Activated CD8-positive, alpha-beta memory T cell treated with anti-CD3 and anti-CD28 coated beads, Interleukin-2, amount 10 ng/mL, durations not matched to agents 7 days and 5 days (primary cell): ENCODE measurements around the gene CLCA1. TPM values are rescaled to one million over a fixed set of nuclear protein-coding genes. Genes with fewer than 3 reads are reported as not detected.

Experiments
- ATAC-seq: fragments of 150-1000 bp; cut with Tn5 transposase; one replicate; pipeline ENCODE4 v1.10.0; 2021; ENCODE audit warnings: moderate library complexity
- CTCF ChIA-PET: fragments of 350-600 bp; sonication (Branson Sonifier 250); formaldehyde crosslinking; loops from one replicate; lab custom pipeline; 2021; ENCODE audit warnings: antibody characterized with exemption; lab: Charles Lee
- DNase-seq: peaks from one replicate; pipeline ENCODE4 v3.0.0-alpha.2; 2020
- H3K27ac Mint-ChIP-seq: one replicate; pipeline ENCODE4 v1.8.0; 2021; ENCODE audit warnings: mild to moderate bottlenecking, mixed read lengths
- H3K27me3 Mint-ChIP-seq: one replicate; pipeline ENCODE4 v1.8.0; 2021; ENCODE audit warnings: mixed read lengths
- H3K36me3 Mint-ChIP-seq: one replicate; pipeline ENCODE4 v1.8.0; 2021; ENCODE audit warnings: mild to moderate bottlenecking, mixed read lengths
- H3K4me1 Mint-ChIP-seq: one replicate; pipeline ENCODE4 v1.8.0; 2021; ENCODE audit warnings: mixed read lengths
- H3K4me3 Mint-ChIP-seq: one replicate; pipeline ENCODE4 v1.8.0; 2021; ENCODE audit warnings: mild to moderate bottlenecking, moderate library complexity, mixed read lengths
- H3K9me3 Mint-ChIP-seq: one replicate; pipeline ENCODE4 v1.8.0; 2022; ENCODE audit warnings: low read depth, mixed read lengths
- total RNA-seq, 2 experiments: library from RNA; stranded (reverse); gene quantifications; one replicate each; pipeline ENCODE4 v1.2.3, GENCODE V29; 2021

CLCA1 gene
- total RNA-seq, 2 experiments from 2014 or later, result not detected

DNA sequence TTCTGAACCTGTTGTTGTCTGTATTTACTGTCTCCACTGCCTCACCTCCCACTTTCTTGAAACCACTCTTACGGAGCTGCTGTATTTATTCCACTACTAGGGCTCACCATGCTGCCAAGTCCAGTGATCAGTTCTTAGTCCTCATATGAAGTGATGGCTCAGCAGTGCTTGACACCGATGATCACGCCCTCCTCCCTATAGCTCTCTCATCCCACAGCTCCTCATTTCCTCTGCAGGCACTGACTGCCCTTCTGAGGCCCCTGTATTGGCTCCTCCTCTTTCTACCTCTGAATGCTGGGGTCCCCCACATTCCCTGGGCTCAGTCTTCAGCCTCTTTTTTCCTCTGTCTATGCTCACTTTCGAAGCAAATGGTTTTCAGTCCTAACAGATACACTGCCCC lies 3.4 kb downstream of the CLCA1 start:
- CTCF ChIA-PET, result interaction anchor here (4.0 kb wide), 1 partner anchor 30 kb away, joined by 17 read pairs; no protein-coding TSS in a partner anchor
- Mint-ChIP-seq H3K4me3 (no peak overlapping the region), H3K36me3 (no peaks in the 10 kb centered on the region), H3K27ac (no peak overlapping the region), H3K4me1 (no peaks in the 10 kb centered on the region), H3K9me3 (no peaks in the 10 kb centered on the region), H3K27me3 (peaks cover 24% of the 10 kb centered on the region)
- no peak for DNase-seq
- no peak for ATAC-seq

GRCh38 chr1:86472767-86473166 lies 4.0 kb downstream of the CLCA1 start:
- Mint-ChIP-seq H3K4me1 (no peaks in the 10 kb centered on the region), H3K27me3 (peaks cover 23% of the 10 kb centered on the region), H3K9me3 (no peaks in the 10 kb centered on the region), H3K27ac (no peak overlapping the region), H3K4me3 (no peak overlapping the region), H3K36me3 (no peaks in the 10 kb centered on the region)
- DNase-seq (no peak), ATAC-seq (no peak)
- CTCF ChIA-PET, result interaction anchor here (1.2 to 4.0 kb wide), 9 partner anchors 11 to 51 kb away, joined by 3 to 19 read pairs (median 4); no protein-coding TSS in a partner anchor

GRCh38 chr1:86477256-86477655 lies 8.5 kb downstream of the CLCA1 start:
- H3K9me3 Mint-ChIP-seq, result no peaks in the 10 kb centered on the region
- DNase-seq (no peak), ATAC-seq (no peak)
- H3K27ac Mint-ChIP-seq, result no peak overlapping the region
- H3K4me3 Mint-ChIP-seq, result no peak overlapping the region
- CTCF ChIA-PET, result no interaction called here
- H3K36me3 Mint-ChIP-seq, result no peaks in the 10 kb centered on the region
- H3K4me1 Mint-ChIP-seq, result no peaks in the 10 kb centered on the region
- H3K27me3 Mint-ChIP-seq, result peaks cover 11% of the 10 kb centered on the region

DNA sequence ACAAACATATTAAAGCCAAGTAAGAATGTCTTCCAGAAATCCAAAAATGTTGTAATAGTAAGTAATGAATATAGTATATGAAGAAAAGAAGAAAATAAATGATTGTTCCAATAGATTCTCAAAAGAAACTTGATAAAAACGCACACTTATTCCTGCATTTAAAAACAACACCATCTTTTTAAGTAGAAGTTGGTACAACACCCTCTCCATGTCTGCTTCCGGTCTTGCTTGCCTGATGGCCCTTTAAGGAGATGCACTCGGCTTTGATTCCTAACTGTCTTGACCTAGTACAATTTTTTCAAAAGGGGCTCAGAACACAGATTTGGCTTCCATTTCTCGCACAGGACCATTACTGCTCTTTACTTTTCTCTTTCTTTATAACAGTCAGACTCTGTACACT lies 9.0 kb downstream of the CLCA1 start:
- no peak for DNase-seq
- no peaks in the 10 kb centered on the region for H3K36me3 Mint-ChIP-seq
- no peak for ATAC-seq

DNA sequence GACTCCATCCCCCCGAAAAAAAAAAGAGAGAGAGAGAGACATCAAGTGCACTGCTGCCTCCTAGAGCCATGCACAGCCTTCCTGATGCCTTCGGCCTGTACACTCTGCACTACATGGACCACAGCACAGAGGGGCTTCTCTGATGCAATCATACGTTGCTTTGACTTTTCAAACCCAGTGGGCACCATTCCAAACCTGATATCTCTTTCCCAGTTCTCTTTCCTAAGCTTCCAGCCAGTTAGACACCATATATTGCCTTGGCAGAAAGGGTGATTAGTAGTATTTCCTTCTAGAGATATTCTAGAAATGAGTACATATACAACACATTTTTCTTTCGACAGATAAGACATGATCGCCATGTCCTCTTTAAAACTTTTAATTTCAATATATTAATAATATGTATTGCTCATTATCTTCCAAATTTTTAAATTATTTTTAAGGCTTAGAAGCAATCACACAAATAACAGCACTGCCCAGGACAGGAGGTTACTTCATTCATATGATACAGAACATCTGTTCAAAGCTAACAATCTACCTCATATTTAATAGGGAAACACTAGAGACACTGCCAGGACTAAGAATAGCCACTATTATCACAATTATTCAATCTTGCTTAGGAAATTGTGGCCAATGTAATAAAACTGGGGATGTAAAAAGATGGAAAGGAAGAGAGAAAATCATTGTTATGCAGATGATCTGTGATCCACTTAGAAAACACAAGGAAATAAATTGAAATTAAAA lies 9.9 kb downstream of the CLCA1 start:
- H3K36me3 Mint-ChIP-seq, result no peaks in the 10 kb centered on the region
- ATAC-seq, result no peak
- peaks cover 7% of the 10 kb centered on the region for H3K27me3 Mint-ChIP-seq
- no peaks in the 10 kb centered on the region for H3K9me3 Mint-ChIP-seq
- no peak overlapping the region for H3K27ac Mint-ChIP-seq
- no peak overlapping the region for H3K4me3 Mint-ChIP-seq
- no peaks in the 10 kb centered on the region for H3K4me1 Mint-ChIP-seq
- no peak for DNase-seq
- CTCF ChIA-PET, result interaction anchor here (1.3 kb wide), 1 partner anchor 98 kb away, joined by 3 read pairs; no protein-coding TSS in a partner anchor

More for the DNA sequence above, 9.0 kb downstream of the CLCA1 start:
- peaks cover 9% of the 10 kb centered on the region for H3K27me3 Mint-ChIP-seq
- CTCF ChIA-PET, result no interaction called here
- H3K9me3 Mint-ChIP-seq, result no peaks in the 10 kb centered on the region
- no peak overlapping the region for H3K27ac Mint-ChIP-seq
- no peak overlapping the region for H3K4me3 Mint-ChIP-seq
- H3K4me1 Mint-ChIP-seq, result no peaks in the 10 kb centered on the region

DNA sequence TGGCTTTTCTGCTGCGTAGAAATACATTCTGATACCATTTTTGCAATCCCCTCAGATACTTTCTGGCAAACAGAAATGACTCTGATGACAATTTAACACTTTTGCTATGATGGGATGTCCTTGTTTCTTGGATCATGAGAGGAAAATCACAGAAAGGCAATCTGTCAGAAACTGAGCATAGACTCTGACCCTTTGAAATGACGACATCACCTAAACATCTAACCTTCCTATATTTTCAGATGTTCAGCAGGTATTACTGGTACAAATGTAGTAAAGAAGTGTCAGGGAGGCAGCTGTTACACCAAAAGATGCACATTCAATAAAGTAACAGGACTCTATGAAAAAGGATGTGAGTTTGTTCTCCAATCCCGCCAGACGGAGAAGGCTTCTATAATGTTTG lies 13.2 kb downstream of the CLCA1 start:
- H3K4me1 Mint-ChIP-seq, result no peaks in the 10 kb centered on the region
- no peak for ATAC-seq
- CTCF ChIA-PET, result interaction anchor here (1.1 kb wide), 1 partner anchor 18 kb away, joined by 6 read pairs; no protein-coding TSS in a partner anchor
- no peaks in the 10 kb centered on the region for H3K36me3 Mint-ChIP-seq
- no peaks in the 10 kb centered on the region for H3K9me3 Mint-ChIP-seq
- H3K27me3 Mint-ChIP-seq, result peaks cover 10% of the 10 kb centered on the region
- no peak overlapping the region for H3K4me3 Mint-ChIP-seq
- no peak overlapping the region for H3K27ac Mint-ChIP-seq
- no peak for DNase-seq

- CTCF ChIA-PET, result interaction anchor here (0.9 to 2.3 kb wide), 3 partner anchors 13 to 15 kb away, joined by 3 to 7 read pairs (median 6); no protein-coding TSS in a partner anchor
- no peaks in the 10 kb centered on the region for H3K4me1 Mint-ChIP-seq
- H3K36me3 Mint-ChIP-seq, result no peaks in the 10 kb centered on the region
- no peak overlapping the region for H3K4me3 Mint-ChIP-seq
- peaks cover 8% of the 10 kb centered on the region for H3K27me3 Mint-ChIP-seq
- H3K27ac Mint-ChIP-seq, result no peak overlapping the region
- DNase-seq (no peak), ATAC-seq (no peak)
- H3K9me3 Mint-ChIP-seq, result no peaks in the 10 kb centered on the region
These were observed 18.5 kb downstream of the CLCA1 start for GRCh38 chr1:86487131-86487810.

DNA sequence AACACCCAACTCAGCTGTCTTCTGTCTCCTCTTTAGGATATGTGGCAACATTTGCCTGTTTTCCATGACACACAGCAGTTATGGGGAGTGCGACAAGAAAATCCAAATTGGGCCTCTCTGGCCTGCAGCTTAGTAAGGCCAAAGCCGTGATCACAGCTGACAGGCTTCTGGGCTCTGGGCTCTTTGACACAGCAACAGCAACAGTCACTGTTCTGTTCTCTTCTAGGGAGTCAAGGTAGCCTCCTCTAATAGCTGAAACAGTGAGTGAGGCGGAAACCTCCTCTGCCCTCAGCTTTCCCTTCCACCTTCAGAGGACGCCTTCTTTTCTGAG lies 19.0 kb downstream of the CLCA1 start:
- CTCF ChIA-PET, result interaction anchor here (2.3 kb wide), 1 partner anchor 14 kb away, joined by 7 read pairs; no protein-coding TSS in a partner anchor
- H3K4me1 Mint-ChIP-seq, result no peaks in the 10 kb centered on the region
- no peaks in the 10 kb centered on the region for H3K9me3 Mint-ChIP-seq
- H3K36me3 Mint-ChIP-seq, result no peaks in the 10 kb centered on the region
- H3K27ac Mint-ChIP-seq, result no peak overlapping the region
- no peak for ATAC-seq
- no peak overlapping the region for H3K4me3 Mint-ChIP-seq
- H3K27me3 Mint-ChIP-seq, result peaks cover 13% of the 10 kb centered on the region
- DNase-seq, result no peak

GRCh38 chr1:86489242-86489878 lies 20.6 kb downstream of the CLCA1 start:
- H3K4me1 Mint-ChIP-seq, result no peaks in the 10 kb centered on the region
- H3K36me3 Mint-ChIP-seq, result no peaks in the 10 kb centered on the region
- H3K27me3 Mint-ChIP-seq, result peaks cover 23% of the 10 kb centered on the region
- CTCF ChIA-PET, result interaction anchor here (0.8 to 1.9 kb wide), 4 partner anchors 10 to 19 kb away, joined by 3 to 6 read pairs (median 5); no protein-coding TSS in a partner anchor
- H3K4me3 Mint-ChIP-seq, result no peak overlapping the region
- no peak for DNase-seq
- H3K27ac Mint-ChIP-seq, result no peak overlapping the region
- no peak for ATAC-seq
- H3K9me3 Mint-ChIP-seq, result no peaks in the 10 kb centered on the region

DNA sequence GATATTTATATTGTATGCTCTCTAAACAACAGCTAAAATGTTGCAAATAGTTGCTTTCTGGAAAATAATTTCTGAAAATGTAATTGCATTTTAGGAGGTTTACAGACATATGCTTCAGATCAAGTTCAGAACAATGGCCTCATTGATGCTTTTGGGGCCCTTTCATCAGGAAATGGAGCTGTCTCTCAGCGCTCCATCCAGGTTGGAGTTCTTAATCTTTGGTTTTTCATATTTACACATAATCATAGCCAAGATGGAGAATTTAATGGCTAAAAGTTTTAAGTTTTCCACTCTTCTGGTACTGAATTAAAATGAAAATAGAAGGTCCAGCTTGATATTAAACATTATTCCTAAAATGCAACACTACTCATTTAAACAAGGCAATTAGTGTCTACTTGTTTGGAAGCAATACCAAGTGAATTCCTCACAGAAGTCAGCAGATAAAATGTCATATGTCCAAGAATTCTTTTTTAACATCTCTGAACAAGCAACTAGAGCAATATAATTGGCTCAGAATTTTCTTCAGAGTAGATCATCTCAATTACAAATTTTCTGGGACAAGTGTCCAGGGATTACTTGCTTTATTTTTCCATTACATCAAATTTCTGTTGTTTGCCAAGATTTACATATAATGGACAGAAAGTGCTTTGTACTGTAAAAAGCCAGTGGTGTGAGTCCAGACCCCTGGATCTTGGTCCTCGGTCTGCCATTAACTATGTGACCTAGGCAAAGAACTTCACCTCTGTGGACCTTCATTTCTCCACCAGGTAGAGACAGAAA lies 22.6 kb downstream of the CLCA1 start:
- DNase-seq (no peak), ATAC-seq (no peak)
- H3K36me3 Mint-ChIP-seq, result no peaks in the 10 kb centered on the region
- H3K4me3 Mint-ChIP-seq, result no peak overlapping the region
- H3K9me3 Mint-ChIP-seq, result no peaks in the 10 kb centered on the region
- no peaks in the 10 kb centered on the region for H3K4me1 Mint-ChIP-seq
- no peak overlapping the region for H3K27ac Mint-ChIP-seq
- H3K27me3 Mint-ChIP-seq, result peaks cover 28% of the 10 kb centered on the region
- CTCF ChIA-PET, result interaction anchor here (0.8 kb wide), 1 partner anchor 8 kb away, joined by 5 read pairs; no protein-coding TSS in a partner anchor

DNA sequence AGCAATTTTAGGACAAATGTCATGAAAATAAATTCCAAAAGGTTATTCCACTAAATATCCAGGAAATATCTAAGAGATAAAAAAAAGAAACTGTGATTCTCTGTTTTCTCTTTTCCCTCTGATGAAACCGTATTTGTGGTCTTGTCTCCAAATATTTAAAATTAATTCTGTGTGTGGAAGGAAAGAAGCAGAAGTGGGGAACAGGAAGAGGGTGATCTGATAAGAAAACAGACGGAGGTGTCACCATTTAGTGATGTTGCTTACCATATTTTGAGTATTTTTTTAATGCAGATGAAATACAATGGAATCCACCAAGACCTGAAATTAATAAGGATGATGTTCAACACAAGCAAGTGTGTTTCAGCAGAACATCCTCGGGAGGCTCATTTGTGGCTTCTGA lies 29.6 kb downstream of the CLCA1 start:
- no peaks in the 10 kb centered on the region for H3K36me3 Mint-ChIP-seq
- no peak overlapping the region for H3K4me3 Mint-ChIP-seq
- CTCF ChIA-PET, result interaction anchor here (1.1 to 7.9 kb wide), 13 partner anchors 8 to 205 kb away, joined by 3 to 74 read pairs (median 8); no protein-coding TSS in a partner anchor
- H3K4me1 Mint-ChIP-seq, result peaks cover 16% of the 10 kb centered on the region
- peaks cover 29% of the 10 kb centered on the region for H3K27me3 Mint-ChIP-seq
- no peak for DNase-seq
- H3K27ac Mint-ChIP-seq, result no peak overlapping the region
- H3K9me3 Mint-ChIP-seq, result no peaks in the 10 kb centered on the region
- ATAC-seq, result no peak

- no peaks in the 10 kb centered on the region for H3K36me3 Mint-ChIP-seq
- CTCF ChIA-PET, result interaction anchor here (0.6 to 7.9 kb wide), 34 partner anchors 9 to 476 kb away, joined by 3 to 74 read pairs (median 4); partner anchors contain the start of genes CLCA1, CLCA2 and ODF2L
- DNase-seq, result no peak
- H3K4me1 Mint-ChIP-seq, result peaks cover 22% of the 10 kb centered on the region
- no peaks in the 10 kb centered on the region for H3K9me3 Mint-ChIP-seq
- no peak overlapping the region for H3K27ac Mint-ChIP-seq
- no peak for ATAC-seq
- no peak overlapping the region for H3K4me3 Mint-ChIP-seq
- peaks cover 30% of the 10 kb centered on the region for H3K27me3 Mint-ChIP-seq
These were observed 31.4 kb downstream of the CLCA1 start for GRCh38 chr1:86499987-86500593.
